ENCODE measurements around the gene ANAPC2.
A peak's percentile ranks its signal among the peaks of the same experiment; 100 is the strongest.

Gene ANAPC2

GRCh38 chr9:137204731-137205125, 16.4 kb upstream of the ANAPC2 start:
- H3K27me3 ChIP-seq (ENCODE audit: control insufficient read depth, insufficient read depth, low read length) = no peaks in the 10 kb centered on the region
- H3K4me3 ChIP-seq (ENCODE audit: low read length) = peak overlapping the region; percentile 97
- H3K4me2 ChIP-seq (ENCODE audit: low read length) = peak overlapping the region; percentile 86
- H3K9ac ChIP-seq (ENCODE audit: low read depth, low read length) = peak overlapping the region; percentile 96
- H3K36me3 ChIP-seq (ENCODE audit: insufficient read depth, low read length) = peaks cover 6% of the 10 kb centered on the region
- no peaks in the 10 kb centered on the region for H3K9me3 ChIP-seq (replicated peaks; ENCODE audit: low read length)
- peaks cover 31% of the 10 kb centered on the region for H3K4me1 ChIP-seq (ENCODE audit: control insufficient read depth, insufficient read depth, low read length)

GRCh38 chr9:137202966-137203365, 14.6 kb upstream of the ANAPC2 start:
- Histone ChIP-seq H3K27me3 (ENCODE audit: control insufficient read depth, insufficient read depth, low read length) (no peaks in the 10 kb centered on the region), H3K4me2 (ENCODE audit: low read length) (no peak overlapping the region), H3K9ac (ENCODE audit: low read depth, low read length) (no peak overlapping the region), H3K4me3 (ENCODE audit: low read length) (no peak overlapping the region), H3K4me1 (ENCODE audit: control insufficient read depth, insufficient read depth, low read length) (peaks cover 48% of the 10 kb centered on the region), H3K36me3 (ENCODE audit: insufficient read depth, low read length) (peaks cover 6% of the 10 kb centered on the region), H3K9me3 (replicated peaks; ENCODE audit: low read length) (no peaks in the 10 kb centered on the region)

GRCh38 chr9:137201205-137201868, 13.0 kb upstream of the ANAPC2 start:
- Histone ChIP-seq H3K9me3 (replicated peaks; ENCODE audit: low read length) (no peaks in the 10 kb centered on the region), H3K4me3 (ENCODE audit: low read length) (peak overlapping the region; percentile 93), H3K4me1 (ENCODE audit: control insufficient read depth, insufficient read depth, low read length) (peaks cover 45% of the 10 kb centered on the region), H3K4me2 (ENCODE audit: low read length) (peak overlapping the region; percentile 95), H3K27me3 (ENCODE audit: control insufficient read depth, insufficient read depth, low read length) (no peaks in the 10 kb centered on the region), H3K9ac (ENCODE audit: low read depth, low read length) (peak overlapping the region; percentile 78), H3K36me3 (ENCODE audit: insufficient read depth, low read length) (no peaks in the 10 kb centered on the region)

- peak within 1 kb of the TSS; percentile 93 for H3K4me3 ChIP-seq (ENCODE audit: low read length)
- H3K4me2 ChIP-seq (ENCODE audit: low read length) = peak within 1 kb of the TSS; percentile 95
- peak within 1 kb of the TSS; percentile 79 for H3K9ac ChIP-seq (ENCODE audit: low read depth, low read length)
- H3K9me3 ChIP-seq (replicated peaks; ENCODE audit: low read length) = no peaks in the 10 kb centered on the region
- no peaks in the 10 kb centered on the region for H3K36me3 ChIP-seq (ENCODE audit: insufficient read depth, low read length)
- H3K27me3 ChIP-seq (ENCODE audit: control insufficient read depth, insufficient read depth, low read length) = no peaks in the 10 kb centered on the region
- peaks cover 41% of the 10 kb centered on the region for H3K4me1 ChIP-seq (ENCODE audit: control insufficient read depth, insufficient read depth, low read length)
Observed at GRCh38 chr9:137200311-137201204, 12.2 kb upstream of the ANAPC2 start, which contains the start of gene TPRN. Gene TPRN, minus strand, starts transcription at chr9:137200741. Its CDS starts 30 bp downstream, at chr9:137200711.

- peaks cover 38% of the 10 kb centered on the region for H3K4me1 ChIP-seq (ENCODE audit: control insufficient read depth, insufficient read depth, low read length)
- H3K27me3 ChIP-seq (ENCODE audit: control insufficient read depth, insufficient read depth, low read length) = no peaks in the 10 kb centered on the region
- H3K9ac ChIP-seq (ENCODE audit: low read depth, low read length) = peak overlapping the region; percentile 44
- no peaks in the 10 kb centered on the region for H3K36me3 ChIP-seq (ENCODE audit: insufficient read depth, low read length)
- H3K4me2 ChIP-seq (ENCODE audit: low read length) = peak overlapping the region; percentile 83
- no peaks in the 10 kb centered on the region for H3K9me3 ChIP-seq (replicated peaks; ENCODE audit: low read length)
- H3K4me3 ChIP-seq (ENCODE audit: low read length) = peak overlapping the region; percentile 84
Observed at GRCh38 chr9:137199411-137200121, 11.2 kb upstream of the ANAPC2 start.

- H3K9ac ChIP-seq (ENCODE audit: low read depth, low read length) = peak overlapping the region; percentile 44
- H3K36me3 ChIP-seq (ENCODE audit: insufficient read depth, low read length) = no peaks in the 10 kb centered on the region
- H3K9me3 ChIP-seq (replicated peaks; ENCODE audit: low read length) = no peaks in the 10 kb centered on the region
- peak overlapping the region; percentile 83 for H3K4me2 ChIP-seq (ENCODE audit: low read length)
- H3K4me1 ChIP-seq (ENCODE audit: control insufficient read depth, insufficient read depth, low read length) = peaks cover 32% of the 10 kb centered on the region
- H3K27me3 ChIP-seq (ENCODE audit: control insufficient read depth, insufficient read depth, low read length) = no peaks in the 10 kb centered on the region
- H3K4me3 ChIP-seq (ENCODE audit: low read length) = peak overlapping the region; percentile 84
Observed at GRCh38 chr9:137198902-137199283, 10.5 kb upstream of the ANAPC2 start.

GRCh38 chr9:137198051-137198901, 9.9 kb upstream of the ANAPC2 start:
- no peaks in the 10 kb centered on the region for H3K27me3 ChIP-seq (ENCODE audit: control insufficient read depth, insufficient read depth, low read length)
- peak overlapping the region; percentile 11 for H3K9ac ChIP-seq (ENCODE audit: low read depth, low read length)
- no peaks in the 10 kb centered on the region for H3K9me3 ChIP-seq (replicated peaks; ENCODE audit: low read length)
- peak overlapping the region; percentile 83 for H3K4me2 ChIP-seq (ENCODE audit: low read length)
- H3K4me3 ChIP-seq (ENCODE audit: low read length) = peak overlapping the region; percentile 84
- H3K36me3 ChIP-seq (ENCODE audit: insufficient read depth, low read length) = no peaks in the 10 kb centered on the region
- peaks cover 30% of the 10 kb centered on the region for H3K4me1 ChIP-seq (ENCODE audit: control insufficient read depth, insufficient read depth, low read length)

GRCh38 chr9:137195525-137196220, 7.3 kb upstream of the ANAPC2 start:
- Histone ChIP-seq H3K9ac (ENCODE audit: low read depth, low read length) (no peak overlapping the region), H3K4me1 (ENCODE audit: control insufficient read depth, insufficient read depth, low read length) (peaks cover 22% of the 10 kb centered on the region), H3K27me3 (ENCODE audit: control insufficient read depth, insufficient read depth, low read length) (no peaks in the 10 kb centered on the region), H3K4me3 (ENCODE audit: low read length) (no peak overlapping the region), H3K4me2 (ENCODE audit: low read length) (no peak overlapping the region), H3K36me3 (ENCODE audit: insufficient read depth, low read length) (peaks cover 18% of the 10 kb centered on the region), H3K9me3 (replicated peaks; ENCODE audit: low read length) (no peaks in the 10 kb centered on the region)

GRCh38 chr9:137194909-137195308, 6.5 kb upstream of the ANAPC2 start:
- H3K27me3 ChIP-seq (ENCODE audit: control insufficient read depth, insufficient read depth, low read length) = no peaks in the 10 kb centered on the region
- H3K9me3 ChIP-seq (replicated peaks; ENCODE audit: low read length) = no peaks in the 10 kb centered on the region
- peaks cover 25% of the 10 kb centered on the region for H3K36me3 ChIP-seq (ENCODE audit: insufficient read depth, low read length)
- no peak overlapping the region for H3K9ac ChIP-seq (ENCODE audit: low read depth, low read length)
- H3K4me1 ChIP-seq (ENCODE audit: control insufficient read depth, insufficient read depth, low read length) = peaks cover 26% of the 10 kb centered on the region
- H3K4me3 ChIP-seq (ENCODE audit: low read length) = no peak overlapping the region
- H3K4me2 ChIP-seq (ENCODE audit: low read length) = no peak overlapping the region

- no peak overlapping the region for H3K4me2 ChIP-seq (ENCODE audit: low read length)
- H3K27me3 ChIP-seq (ENCODE audit: control insufficient read depth, insufficient read depth, low read length) = no peaks in the 10 kb centered on the region
- H3K4me1 ChIP-seq (ENCODE audit: control insufficient read depth, insufficient read depth, low read length) = peaks cover 28% of the 10 kb centered on the region
- no peak overlapping the region for H3K4me3 ChIP-seq (ENCODE audit: low read length)
- H3K9me3 ChIP-seq (replicated peaks; ENCODE audit: low read length) = no peaks in the 10 kb centered on the region
- no peak overlapping the region for H3K9ac ChIP-seq (ENCODE audit: low read depth, low read length)
- H3K36me3 ChIP-seq (ENCODE audit: insufficient read depth, low read length) = peaks cover 27% of the 10 kb centered on the region
Observed at GRCh38 chr9:137194388-137194787, 6.0 kb upstream of the ANAPC2 start.
